ENCODE data around the gene KHNYN. TPM values are rescaled to one million over a fixed set of nuclear protein-coding genes. Genes with fewer than 3 reads are reported as not detected.

KHNYN gene
- total RNA-seq, 4 donors from 2014 or later = 80.9 to 129 (median 113) TPM

DNA sequence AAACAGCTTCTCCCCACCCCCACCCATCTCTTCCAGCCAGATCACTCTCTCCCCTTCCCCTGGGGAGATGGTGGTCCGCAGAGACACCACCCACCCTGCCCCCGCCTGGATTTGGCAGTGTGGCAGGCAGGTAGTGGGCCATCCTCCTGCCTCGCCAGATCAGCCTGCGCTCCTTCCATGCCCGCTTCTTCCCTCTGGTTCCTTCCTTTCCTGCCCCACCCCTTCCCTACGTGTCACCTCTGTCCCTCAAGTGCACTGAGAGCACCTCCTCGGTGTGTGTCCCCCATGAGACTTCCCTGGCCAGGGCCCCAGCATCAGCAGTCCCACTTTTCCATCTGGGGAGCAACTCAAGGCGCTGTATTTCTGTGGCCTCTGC, 30.3 kb upstream of the KHNYN start:
- H3K36me3 ChIP-seq = no peaks in the 10 kb centered on the region
- peak overlapping the region; percentile 53 to 81 (median 62) for H3K27ac ChIP-seq
- H3K4me1 ChIP-seq = peaks cover 0 to 35% (median 5%) of the 10 kb centered on the region in 4 donors
- H3K9me3 ChIP-seq = no peaks in the 10 kb centered on the region
- DNase-seq = peak in 2 of 3 donors; percentile 53 to 57
- peak overlapping the region; percentile 46 to 76 (median 57) for H3K4me3 ChIP-seq
- no peaks in the 10 kb centered on the region for H3K27me3 ChIP-seq
- no peak for TF ChIP-seq CTCF (IDR thresholded peaks at IDR 0.05)
- TF ChIP-seq POLR2A (IDR thresholded peaks at IDR 0.05) = no peak

- Histone ChIP-seq H3K4me1 (peaks cover 0 to 35% (median 5%) of the 10 kb centered on the region in 4 donors), H3K27ac (peak overlapping the region in 2 of 4 donors; percentile 31 to 81)
- TF ChIP-seq CTCF (IDR thresholded peaks at IDR 0.05) = no peak
- no peak for TF ChIP-seq POLR2A (IDR thresholded peaks at IDR 0.05)
Measured at GRCh38 chr14:24399999-24400718, 29.6 kb upstream of the KHNYN start.

GRCh38 chr14:24401810-24402702, 27.7 kb upstream of the KHNYN start:
- peak overlapping the region in 1 of 4 donors; percentile 1 for H3K27ac ChIP-seq

More at GRCh38 chr14:24399999-24400718, 29.6 kb upstream of the KHNYN start:
- peak in 2 of 3 donors; percentile 43 to 49 for DNase-seq
- peak overlapping the region in 3 of 4 donors; percentile 47 to 76 (median 67) for H3K4me3 ChIP-seq
- no peaks in the 10 kb centered on the region for H3K9me3 ChIP-seq
- H3K36me3 ChIP-seq = no peaks in the 10 kb centered on the region
- H3K27me3 ChIP-seq = no peaks in the 10 kb centered on the region

GRCh38 chr14:24403294-24403998, 26.3 kb upstream of the KHNYN start:
- DNase-seq = no peak

More at GRCh38 chr14:24401810-24402702, 27.7 kb upstream of the KHNYN start:
- peak in 1 of 3 donors; percentile 44 for DNase-seq
- peaks cover 0 to 35% (median 5%) of the 10 kb centered on the region in 4 donors for H3K4me1 ChIP-seq
- H3K36me3 ChIP-seq = no peaks in the 10 kb centered on the region
- no peaks in the 10 kb centered on the region for H3K9me3 ChIP-seq
- H3K4me3 ChIP-seq = no peak overlapping the region
- TF ChIP-seq POLR2A (IDR thresholded peaks at IDR 0.05) = no peak
- no peak for TF ChIP-seq CTCF (IDR thresholded peaks at IDR 0.05)
- no peaks in the 10 kb centered on the region for H3K27me3 ChIP-seq

More at GRCh38 chr14:24403294-24403998, 26.3 kb upstream of the KHNYN start:
- H3K36me3 ChIP-seq = peaks cover 0 to 2% (median 0%) of the 10 kb centered on the region in 3 donors
- peaks cover 0 to 30% (median 5%) of the 10 kb centered on the region in 4 donors for H3K4me1 ChIP-seq
- H3K27ac ChIP-seq = peak overlapping the region in 1 of 4 donors; percentile 32
- no peak overlapping the region for H3K4me3 ChIP-seq
- TF ChIP-seq POLR2A (IDR thresholded peaks at IDR 0.05) = no peak
- TF ChIP-seq CTCF (IDR thresholded peaks at IDR 0.05) = no peak
- no peaks in the 10 kb centered on the region for H3K27me3 ChIP-seq
- H3K9me3 ChIP-seq = no peaks in the 10 kb centered on the region
